8988T (cell line): Measurements from ENCODE around the gene ATP1B2.
"Not testable (repeated sequence)": the region's sequence is repeated elsewhere in the genome, so short reads cannot be mapped to it uniquely, and the experiment has no call there.

Experiments
- DNase-seq: peaks from one replicate; pipeline ENCODE4 v3.0.0; 2011

Gene ATP1B2

GRCh38 chr17:7636163-7636562 is 14.6 kb upstream of the ATP1B2 start:
- no peak for DNase-seq

GRCh38 chr17:7640783-7641182 is 9.9 kb upstream of the ATP1B2 start:
- DNase-seq: no peak

- not testable (repeated sequence) for DNase-seq
Observed at GRCh38 chr17:7641635-7642034, 9.1 kb upstream of the ATP1B2 start.

- no peak for DNase-seq
Observed at GRCh38 chr17:7644775-7645174, 6.0 kb upstream of the ATP1B2 start.

- no peak for DNase-seq
Observed at GRCh38 chr17:7646457-7646856, 4.3 kb upstream of the ATP1B2 start.

GRCh38 chr17:7647018-7647417 is 3.7 kb upstream of the ATP1B2 start:
- DNase-seq: no peak

GRCh38 chr17:7651097-7651664 is 455 bp downstream of the ATP1B2 start:
- no peak for DNase-seq

- no peak for DNase-seq
Observed at GRCh38 chr17:7651665-7652387, 1.1 kb downstream of the ATP1B2 start.

GRCh38 chr17:7652388-7653356 is 1.9 kb downstream of the ATP1B2 start:
- no peak for DNase-seq

GRCh38 chr17:7654832-7655540 is 4.3 kb downstream of the ATP1B2 start:
- DNase-seq: no peak

- no peak for DNase-seq
Observed at GRCh38 chr17:7655541-7655840, 4.8 kb downstream of the ATP1B2 start.

- no peak for DNase-seq
Observed at GRCh38 chr17:7656958-7657609, 6.4 kb downstream of the ATP1B2 start.

- DNase-seq: no peak
Observed at GRCh38 chr17:7667656-7668406, 17.1 kb downstream of the ATP1B2 start.

GRCh38 chr17:7668482-7668881 is 17.8 kb downstream of the ATP1B2 start:
- no peak for DNase-seq

GRCh38 chr17:7673239-7673638 is 22.5 kb downstream of the ATP1B2 start:
- no peak for DNase-seq

GRCh38 chr17:7674934-7675333 is 24.2 kb downstream of the ATP1B2 start:
- no peak for DNase-seq

GRCh38 chr17:7676533-7676932 is 25.8 kb downstream of the ATP1B2 start:
- no peak for DNase-seq

GRCh38 chr17:7677388-7678067 is 26.8 kb downstream of the ATP1B2 start:
- no peak for DNase-seq

GRCh38 chr17:7684851-7685532 is 34.3 kb downstream of the ATP1B2 start:
- no peak for DNase-seq

GRCh38 chr17:7685533-7686221 is 35.0 kb downstream of the ATP1B2 start:
- DNase-seq: peak; percentile 51
